Uterus (tissue), 2 donors: ENCODE measurements around the gene PHF3.

Source experiments
- POLR2A ChIP-seq, 2 donors: fragments of 450-650 bp; IDR thresholded peaks; one replicate each; pipeline ENCODE4 v1.6.1; 2016; ENCODE audit warnings: antibody characterized with exemption in 2 of 2, mild to moderate bottlenecking in 1 of 2, moderate library complexity in 1 of 2
- TF ChIP-seq, protein P1 (sequence below), 4 experiments: fragments of 200-600 bp in 2 of 4; fragments of 450-650 bp in 2 of 4; sonication (generic) in 2 of 4; IDR thresholded peaks; one replicate each; pipeline ENCODE4 v1.5.1; 2016 to 2019; ENCODE audit warnings: antibody characterized with exemption in 4 of 4, mild to moderate bottlenecking in 2 of 4, moderate library complexity in 1 of 4

DNA sequence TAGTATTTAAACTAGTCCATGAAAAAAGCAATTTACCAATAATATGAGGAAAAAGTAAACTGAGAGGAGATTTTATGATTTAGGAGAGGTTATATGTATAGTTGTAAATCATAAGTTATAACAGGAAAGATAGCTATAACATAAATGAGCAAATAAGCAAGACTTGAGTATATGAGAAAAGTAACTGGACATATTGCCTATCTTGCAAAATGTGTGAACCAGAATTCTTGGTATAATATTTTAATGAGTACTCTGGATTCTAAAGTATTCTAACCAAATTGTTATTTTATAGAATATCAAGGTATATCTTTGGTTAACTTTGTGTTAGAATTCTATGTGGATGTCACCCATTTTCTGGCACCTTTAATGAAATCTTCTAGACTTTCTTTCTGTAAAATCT lies 124.6 kb downstream of the PHF3 start:
- TF ChIP-seq, protein P1, sequence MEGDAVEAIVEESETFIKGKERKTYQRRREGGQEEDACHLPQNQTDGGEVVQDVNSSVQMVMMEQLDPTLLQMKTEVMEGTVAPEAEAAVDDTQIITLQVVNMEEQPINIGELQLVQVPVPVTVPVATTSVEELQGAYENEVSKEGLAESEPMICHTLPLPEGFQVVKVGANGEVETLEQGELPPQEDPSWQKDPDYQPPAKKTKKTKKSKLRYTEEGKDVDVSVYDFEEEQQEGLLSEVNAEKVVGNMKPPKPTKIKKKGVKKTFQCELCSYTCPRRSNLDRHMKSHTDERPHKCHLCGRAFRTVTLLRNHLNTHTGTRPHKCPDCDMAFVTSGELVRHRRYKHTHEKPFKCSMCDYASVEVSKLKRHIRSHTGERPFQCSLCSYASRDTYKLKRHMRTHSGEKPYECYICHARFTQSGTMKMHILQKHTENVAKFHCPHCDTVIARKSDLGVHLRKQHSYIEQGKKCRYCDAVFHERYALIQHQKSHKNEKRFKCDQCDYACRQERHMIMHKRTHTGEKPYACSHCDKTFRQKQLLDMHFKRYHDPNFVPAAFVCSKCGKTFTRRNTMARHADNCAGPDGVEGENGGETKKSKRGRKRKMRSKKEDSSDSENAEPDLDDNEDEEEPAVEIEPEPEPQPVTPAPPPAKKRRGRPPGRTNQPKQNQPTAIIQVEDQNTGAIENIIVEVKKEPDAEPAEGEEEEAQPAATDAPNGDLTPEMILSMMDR (IDR thresholded peaks at IDR 0.05): no peak
- TF ChIP-seq POLR2A (IDR thresholded peaks at IDR 0.05): no peak
